GM12891 (cell line): ENCODE data around the gene DAPP1.

ENCODE experiments used
- DNase-seq: peaks from one replicate; pipeline ENCODE4 v3.0.0; 2011; ENCODE audit warnings: low spot score; ENCODE audit not compliant: insufficient read length
- FAIRE-seq: peaks from 2 replicates; lab custom pipeline; 2011; peaks lifted over from hg19 to GRCh38; lab: Jason Lieb, UNC
- PAX5 ChIP-seq: IDR thresholded peaks from 2 replicates; pipeline ENCODE4 v1.6.1; 2011; ENCODE audit warnings: low read length, moderate library complexity, mild to moderate bottlenecking; ENCODE audit not compliant: insufficient read depth, severe bottlenecking
- POLR2A ChIP-seq: IDR thresholded peaks from 2 replicates; pipeline ENCODE4 v1.6.1; 2011; ENCODE audit warnings: low read depth, low read length, control low read depth
- POLR2AphosphoS5 ChIP-seq: IDR thresholded peaks from 2 replicates; pipeline ENCODE4 v1.6.1; 2011; ENCODE audit warnings: low read depth, low read length, control low read depth
- POU2F2 ChIP-seq: IDR thresholded peaks from 2 replicates; pipeline ENCODE4 v1.6.1; 2011; ENCODE audit warnings: low read depth, mild to moderate bottlenecking, control low read depth, low read length, moderate library complexity
- SPI1 ChIP-seq: IDR thresholded peaks from 2 replicates; pipeline ENCODE4 v1.6.1; 2011; ENCODE audit warnings: low read depth, low read length, control low read depth
- TAF1 ChIP-seq: IDR thresholded peaks from 2 replicates; pipeline ENCODE4 v1.6.1; 2011; ENCODE audit warnings: low read depth, low read length, control low read depth

DAPP1 gene

DNA sequence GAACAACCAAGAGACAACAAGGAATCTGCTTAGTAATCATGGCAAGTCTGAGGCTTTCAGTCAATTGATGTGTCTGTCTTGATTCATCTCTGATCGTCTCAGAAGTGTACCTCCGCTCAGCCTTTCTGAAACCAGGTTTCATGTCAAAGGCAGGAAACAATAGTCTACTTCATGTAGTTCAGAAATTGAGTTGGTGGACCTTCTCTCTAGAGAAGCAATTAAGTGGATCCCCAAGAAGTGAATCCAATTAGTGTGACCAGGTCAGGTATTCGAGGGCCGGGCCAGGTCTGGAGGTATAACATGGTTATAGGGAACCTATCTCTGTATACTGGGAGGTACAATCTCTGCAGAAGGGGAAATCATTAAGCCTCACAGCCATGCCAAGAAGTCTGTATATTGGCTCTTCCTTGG, 32.0 kb downstream of the DAPP1 start:
- DNase-seq = no peak
- FAIRE-seq = peak; percentile 92
- TF ChIP-seq TAF1 (0 out of 2 replicates have a peak, but pooled peaks have one; percentile 33), SPI1 (no peak), POU2F2 (0 out of 2 replicates have a peak, but pooled peaks have one; percentile 20), POLR2A (peak; percentile 40; the same call in 1 of the 2 replicates)

DNA sequence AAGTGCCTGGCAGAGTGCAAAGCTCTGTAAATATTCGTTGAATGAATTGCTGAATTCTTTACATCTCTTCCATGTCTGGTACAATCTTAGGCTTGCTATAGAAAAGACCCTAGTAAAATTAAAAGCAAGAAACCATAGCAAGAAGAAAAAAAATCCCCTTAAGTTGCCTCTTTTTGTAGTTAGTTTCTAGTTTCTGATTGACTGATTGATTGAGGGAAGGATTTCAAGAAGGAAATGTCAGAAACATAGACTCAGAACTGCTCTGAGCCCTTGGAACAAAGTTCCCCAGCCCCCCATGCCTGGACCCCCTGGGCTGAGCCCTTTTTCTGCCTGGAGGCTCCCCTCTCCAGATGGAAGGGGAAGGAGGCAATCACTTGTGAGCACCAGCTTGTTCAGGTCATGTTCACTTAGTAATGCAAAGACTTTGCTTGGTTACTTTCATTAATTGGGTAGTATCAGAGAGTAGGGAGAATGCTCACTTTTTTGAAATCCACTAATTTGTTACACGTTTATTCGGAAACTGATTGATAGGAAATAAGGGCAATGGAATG, 35.6 kb downstream of the DAPP1 start:
- DNase-seq (no peak), FAIRE-seq (peak; percentile 48)
- TF ChIP-seq POLR2AphosphoS5 (no peak; the same call in 1 of the 2 replicates), POU2F2 (peak; percentile 47; the same call in 1 of the 2 replicates)

DNA sequence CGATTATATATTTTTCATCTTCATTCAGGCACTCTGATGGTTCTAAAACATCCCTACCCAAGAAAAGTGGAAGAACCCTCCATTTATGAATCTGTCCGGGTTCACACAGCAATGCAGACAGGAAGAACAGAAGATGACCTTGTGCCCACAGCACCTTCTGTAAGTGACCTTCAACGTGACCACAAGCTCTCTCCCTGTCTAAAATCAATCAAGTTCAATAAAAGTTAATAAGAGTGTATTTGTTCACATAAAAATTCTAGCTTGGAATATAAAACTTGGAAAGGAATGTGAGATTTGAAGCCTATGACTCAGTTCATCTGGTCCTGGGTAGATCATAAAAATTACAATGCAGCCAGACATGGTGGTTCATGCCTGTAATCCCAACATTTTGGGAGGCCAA, 36.6 kb downstream of the DAPP1 start:
- FAIRE-seq (no peak), DNase-seq (no peak)
- no peak for TF ChIP-seq TAF1
- TF ChIP-seq PAX5 = no peak
- TF ChIP-seq SPI1 = no peak

DNA sequence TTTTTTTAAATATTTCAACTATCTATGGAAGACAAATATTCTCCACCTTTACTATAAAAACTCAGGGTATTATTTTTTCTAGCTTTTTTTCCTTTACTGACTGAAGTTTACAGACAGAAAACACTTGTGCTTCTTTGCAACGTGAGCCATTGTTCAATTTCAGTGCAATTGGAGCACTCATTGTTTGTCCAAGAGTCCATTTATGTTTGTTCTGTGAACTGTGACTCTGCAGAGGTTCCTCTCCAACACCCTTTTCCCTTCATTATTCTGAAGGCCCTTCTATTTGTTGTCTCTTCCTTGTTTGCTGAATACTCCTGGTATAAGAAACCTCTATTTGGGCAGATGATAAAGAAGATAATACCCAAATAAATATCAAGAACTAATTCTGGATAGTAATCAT, 37.4 kb downstream of the DAPP1 start:
- TF ChIP-seq SPI1 = no peak
- no peak for TF ChIP-seq POLR2A
- TF ChIP-seq TAF1 = no peak
- TF ChIP-seq PAX5 = no peak
- TF ChIP-seq POU2F2 = no peak
- no peak for TF ChIP-seq POLR2AphosphoS5
- FAIRE-seq = no peak
- no peak for DNase-seq

DNA sequence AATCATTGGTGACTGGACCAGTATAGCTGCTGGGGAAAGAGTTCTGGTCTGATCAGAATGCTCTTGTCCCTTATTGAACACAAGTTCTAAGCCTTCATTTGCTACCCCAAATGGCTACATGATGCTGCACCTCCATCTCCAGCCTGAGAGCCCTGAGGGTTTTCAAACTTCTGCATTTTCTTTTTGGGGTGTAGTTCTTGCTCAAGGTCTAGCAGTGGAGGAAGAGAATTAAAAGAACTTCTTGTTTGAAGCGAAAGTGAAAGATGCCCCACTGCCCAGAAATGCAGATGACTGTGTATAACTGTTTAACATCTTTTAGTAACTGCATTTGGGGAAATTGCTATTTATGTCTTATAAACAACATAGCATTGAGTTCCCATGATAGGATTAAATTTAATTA, 39.1 kb downstream of the DAPP1 start:
- no peak for TF ChIP-seq TAF1
- TF ChIP-seq POU2F2 = no peak
- no peak for TF ChIP-seq POLR2AphosphoS5
- no peak for TF ChIP-seq SPI1
- TF ChIP-seq PAX5 = no peak
- TF ChIP-seq POLR2A = no peak
- DNase-seq (no peak), FAIRE-seq (peak; percentile 79)

DNA sequence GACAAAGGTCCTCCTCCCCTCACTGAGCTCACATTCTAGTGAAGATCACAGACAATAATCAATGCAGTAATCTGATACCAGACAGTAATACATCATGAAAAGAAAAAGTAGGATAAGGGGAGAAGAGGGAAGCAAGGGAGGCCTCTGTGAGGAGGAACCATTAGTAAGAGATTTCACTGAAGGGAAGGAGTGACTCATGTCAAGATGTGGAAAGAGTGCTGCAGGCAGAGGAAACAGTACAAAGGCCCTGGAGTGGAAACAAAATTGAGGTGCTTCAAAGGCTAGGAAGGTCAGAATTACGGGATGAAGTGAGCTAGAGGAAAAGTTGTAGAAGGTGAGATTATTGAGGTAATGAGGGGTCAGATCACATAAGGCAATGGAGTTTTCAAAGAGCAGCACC, 39.5 kb downstream of the DAPP1 start:
- DNase-seq = no peak
- TF ChIP-seq TAF1 (no peak), SPI1 (no peak), PAX5 (no peak), POLR2AphosphoS5 (no peak; the same call in 1 of the 2 replicates), POLR2A (no peak), POU2F2 (no peak)
- peak; percentile 74 for FAIRE-seq

DNA sequence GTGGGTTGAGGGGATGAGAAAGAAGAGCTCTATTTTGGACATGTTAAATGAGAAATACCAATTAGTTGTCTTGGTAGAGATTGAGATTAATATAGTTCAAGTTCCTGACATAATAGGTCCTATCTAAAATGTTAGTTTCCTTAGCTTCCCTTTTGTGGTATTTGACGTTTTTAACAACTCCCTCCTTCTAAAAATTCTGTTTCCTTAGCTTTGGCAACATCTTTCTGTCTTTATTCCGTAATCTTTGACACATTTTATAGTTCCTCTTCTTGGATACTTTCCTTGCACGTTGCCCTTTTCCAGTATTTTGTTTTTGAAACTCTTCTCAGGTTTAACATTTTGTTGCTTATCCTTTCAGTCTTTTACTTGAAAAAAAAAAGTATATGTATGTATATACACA, 40.7 kb downstream of the DAPP1 start:
- TF ChIP-seq SPI1 (no peak), PAX5 (no peak), TAF1 (no peak), POLR2AphosphoS5 (no peak), POLR2A (no peak), POU2F2 (no peak)
- FAIRE-seq (no peak), DNase-seq (no peak)

DNA sequence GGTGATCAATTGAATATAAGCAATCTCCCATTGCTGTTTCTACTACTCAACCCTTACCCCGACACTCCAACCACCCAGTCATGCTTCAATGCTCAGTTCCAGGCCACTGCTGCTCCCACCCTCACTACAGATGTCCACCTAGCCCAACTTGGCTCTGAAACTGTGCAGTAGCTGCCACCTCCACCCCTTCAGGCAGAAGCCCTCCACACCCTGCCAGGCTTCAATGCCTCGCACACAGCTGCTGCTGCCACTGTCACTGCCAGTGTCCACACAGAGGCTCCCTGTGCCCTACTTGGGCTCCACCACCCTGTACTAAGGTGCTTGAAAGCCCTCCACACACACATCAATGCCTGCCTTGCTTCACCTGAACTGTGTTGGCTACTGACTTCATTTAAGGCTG, 43.0 kb downstream of the DAPP1 start:
- TF ChIP-seq POLR2A (peak; percentile 47; the same call in 1 of the 2 replicates), TAF1 (no peak), SPI1 (no peak), POU2F2 (no peak), POLR2AphosphoS5 (peak; percentile 43), PAX5 (no peak)
- no peak for DNase-seq
- FAIRE-seq = peak; percentile 91

DNA sequence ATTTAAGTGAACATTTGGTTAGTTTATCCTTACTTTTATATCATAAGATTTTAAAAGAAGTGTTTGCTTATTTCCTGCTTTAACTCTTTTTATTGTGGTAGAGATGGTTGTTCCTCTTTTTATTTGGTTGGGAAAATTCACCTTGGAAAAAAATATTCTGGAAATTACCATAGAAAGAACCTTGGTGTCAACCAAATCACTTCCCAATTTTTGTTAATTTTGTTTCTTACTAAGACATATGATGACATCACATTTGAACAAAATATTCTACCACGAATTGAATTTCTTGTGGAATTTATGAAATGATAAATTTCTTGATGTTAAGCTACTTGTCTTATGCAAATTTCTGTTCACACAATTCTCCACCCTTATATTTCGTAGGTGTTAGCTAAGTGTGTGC, 43.9 kb downstream of the DAPP1 start:
- TF ChIP-seq POU2F2 (no peak), POLR2A (no peak), PAX5 (no peak), TAF1 (no peak), SPI1 (no peak), POLR2AphosphoS5 (no peak)
- no peak for FAIRE-seq
- DNase-seq = no peak

DNA sequence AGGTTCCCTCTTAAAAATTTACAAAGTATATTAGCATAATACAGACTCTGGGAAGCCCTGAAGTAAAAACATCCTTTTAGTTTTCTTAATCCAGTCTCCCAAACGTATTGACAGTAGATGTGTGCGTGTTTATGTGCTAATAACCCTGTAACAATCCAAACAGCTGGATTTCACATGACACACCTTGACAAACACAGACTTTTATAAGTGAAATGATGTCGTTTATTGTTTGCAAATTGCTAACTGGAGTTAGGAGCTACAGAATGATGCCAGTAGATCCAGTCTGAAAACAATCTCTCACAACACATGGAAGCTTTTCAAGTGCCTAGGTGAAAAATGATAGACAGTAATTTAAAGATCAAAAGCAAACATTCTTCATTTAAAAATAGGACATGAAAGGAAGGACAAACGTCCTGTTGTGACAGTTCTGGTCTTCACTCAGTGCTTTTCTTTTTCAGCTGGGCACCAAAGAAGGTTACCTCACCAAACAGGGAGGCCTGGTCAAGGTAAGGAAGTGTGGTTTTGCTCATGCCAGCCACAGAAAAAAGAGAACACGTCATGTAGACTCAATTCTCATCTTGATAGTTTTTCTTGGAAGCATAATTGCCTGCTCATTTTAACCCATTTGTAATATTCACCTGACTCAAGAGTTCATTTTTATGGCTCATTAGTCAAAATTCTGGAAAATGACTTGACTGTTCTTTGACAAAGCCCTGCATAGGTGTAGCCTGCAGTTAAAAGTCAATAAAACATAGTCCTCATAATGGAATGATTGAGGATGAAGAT, 44.7 kb downstream of the DAPP1 start:
- FAIRE-seq (peak; percentile 69), DNase-seq (no peak)
- TF ChIP-seq POU2F2 = no peak
- TF ChIP-seq SPI1 = peak; percentile 5; the same call in 1 of the 2 replicates
- TF ChIP-seq PAX5 = no peak
- TF ChIP-seq POLR2AphosphoS5 = no peak
